Peyer's patch (tissue), 4 donors: ENCODE results near the gene RAB35. TPM values are rescaled to one million over a fixed set of nuclear protein-coding genes. Genes with fewer than 3 reads are reported as not detected.
"Not testable (repeated sequence)": the region's sequence is repeated elsewhere in the genome, so short reads cannot be mapped to it uniquely, and the experiment has no call there.

Source experiments
- DNase-seq, 3 donors: peaks; one replicate each; pipeline ENCODE4 v3.0.0-alpha.2; 2017 to 2019
- H3K27ac ChIP-seq, 4 donors: fragments of 200-600 bp; sonication (generic); one replicate each; pipeline ENCODE4 v1.5.1; 2016 to 2019
- H3K27me3 ChIP-seq, 2 donors: fragments of 200-600 bp; sonication (generic); one replicate each; pipeline ENCODE4 v1.5.1; 2019
- H3K36me3 ChIP-seq, 3 donors: fragments of 200-600 bp; sonication (generic); one replicate each; pipeline ENCODE4 v1.5.1; 2016 to 2019
- H3K4me1 ChIP-seq, 4 donors: fragments of 200-600 bp; sonication (generic); one replicate each; pipeline ENCODE4 v1.5.1; 2016 to 2019
- H3K4me3 ChIP-seq, 4 donors: fragments of 200-600 bp; sonication (generic); 1 replicate in 3 of 4; 2 replicates in 1 of 4; pipeline ENCODE4 v1.5.1; 2016 to 2019; ENCODE audit warnings: mild to moderate bottlenecking in 1 of 4
- H3K9me3 ChIP-seq, 4 donors: fragments of 200-600 bp; sonication (generic); one replicate each; pipeline ENCODE4 v1.5.1; 2016 to 2019; ENCODE audit warnings: mild to moderate bottlenecking in 1 of 4
- CTCF ChIP-seq, 6 experiments: fragments of 450-650 bp in 4 of 6; fragments of 200-600 bp in 2 of 6; sonication (generic) in 1 of 6; IDR thresholded peaks; one replicate each; pipeline ENCODE4 v1.5.1; 2017 to 2019; ENCODE audit warnings: antibody characterized with exemption in 6 of 6, mild to moderate bottlenecking in 3 of 6, moderate library complexity in 1 of 6
- POLR2A ChIP-seq, 2 donors: fragments of 450-650 bp; IDR thresholded peaks; one replicate each; pipeline ENCODE4 v1.5.1; 2017; ENCODE audit warnings: antibody characterized with exemption in 2 of 2, mild to moderate bottlenecking in 2 of 2, moderate library complexity in 2 of 2
- small RNA-seq, 2 donors: library from RNA; depleted of rRNA; stranded (forward); fragments of <200 nt; gene quantifications; one replicate each; pipeline ENCODE3, GENCODE V24; 2016
- total RNA-seq, 4 donors: library from RNA; depleted of rRNA; stranded (reverse); fragments of >200 nt; gene quantifications; one replicate each; pipeline ENCODE4 v1.1.0, GENCODE V29; 2016

RAB35 gene
- total RNA-seq, 4 donors from 2014 or later = 16.6 to 22.5 (median 19.1) TPM

GRCh38 chr12:120048263-120048662 is 68.3 kb downstream of the RAB35 start:
- Histone ChIP-seq H3K27ac (no peak overlapping the region), H3K36me3 (no peaks in the 10 kb centered on the region), H3K4me1 (no peaks in the 10 kb centered on the region), H3K9me3 (no peaks in the 10 kb centered on the region), H3K27me3 (no peaks in the 10 kb centered on the region), H3K4me3 (no peak overlapping the region)
- DNase-seq = no peak
- TF ChIP-seq CTCF (IDR thresholded peaks at IDR 0.05) = no peak
- TF ChIP-seq POLR2A (IDR thresholded peaks at IDR 0.05) = no peak

GRCh38 chr12:120047072-120047471 is 69.5 kb downstream of the RAB35 start:
- Histone ChIP-seq H3K4me3 (no peak overlapping the region), H3K4me1 (no peaks in the 10 kb centered on the region), H3K36me3 (no peaks in the 10 kb centered on the region), H3K27ac (no peak overlapping the region), H3K27me3 (no peaks in the 10 kb centered on the region), H3K9me3 (no peaks in the 10 kb centered on the region)
- no peak for DNase-seq
- TF ChIP-seq POLR2A (IDR thresholded peaks at IDR 0.05) (no peak), CTCF (IDR thresholded peaks at IDR 0.05) (no peak)

GRCh38 chr12:120045367-120045766 is 71.2 kb downstream of the RAB35 start:
- not testable (repeated sequence) for H3K27me3 ChIP-seq, H3K36me3 ChIP-seq, H3K27ac ChIP-seq, DNase-seq, H3K4me1 ChIP-seq, H3K4me3 ChIP-seq, H3K9me3 ChIP-seq

Small RNAs within 50 kb of the gene (small RNA-seq; reads per million reads assigned to genes)
- gene AC004812.1 = 0 reads per million in 2 donors
- gene MIR4498 = 0 to 0.06 reads per million in 2 donors

Other genes starting within 250 kb of the RAB35 start
- gene CIT, start 239.4 kb downstream of the RAB35 start, total RNA-seq = 10 to 100 TPM; 10.3 to 75.9 (median 21.9) TPM
- 10 to 100 TPM in 2 of 4 donors, 1 to 10 TPM in 2; 9.1 to 17.3 (median 12.0) TPM for gene BICDL1, start 127.5 kb downstream of the RAB35 start, total RNA-seq
- 100 to 1,000 TPM in 3 of 4 donors, 10 to 100 TPM in 1; 64.1 to 171 (median 126) TPM for gene GCN1, start 78.0 kb upstream of the RAB35 start, total RNA-seq
- 1,000 to 10,000 TPM; 1,101 to 2,555 (median 1,343) TPM for gene RPLP0, start 84.4 kb upstream of the RAB35 start, total RNA-seq
- 100 to 1,000 TPM; 138 to 204 (median 177) TPM for gene PXN, start 149.0 kb upstream of the RAB35 start, total RNA-seq
- under 1 TPM; under 0.01 TPM for gene RNU4-2, start 175.2 kb upstream of the RAB35 start, total RNA-seq
- gene RNU4-1, start 176.5 kb upstream of the RAB35 start, total RNA-seq = under 1 TPM; under 0.01 TPM
- 1 to 10 TPM; 3.2 to 6.3 (median 4.2) TPM for gene SIRT4, start 185.6 kb upstream of the RAB35 start, total RNA-seq
- gene PLA2G1B, start 211.0 kb upstream of the RAB35 start, total RNA-seq = not detected